ENCODE data around the gene ANGPTL4.

Gene ANGPTL4

GRCh38 chr19:8421484-8422461 is 57.8 kb downstream of the ANGPTL4 start:
- DNase-seq, result no peak

- DNase-seq, result no peak
Observed at GRCh38 chr19:8423817-8424223, 59.9 kb downstream of the ANGPTL4 start.
